K562 (cell line): ENCODE results near the gene CNOT1.

Source experiments
- JUN ChIP-seq, 2 experiments: sonication (generic) in 1 of 2; formaldehyde crosslinking in 1 of 2; IDR thresholded peaks; 2 replicates each; pipeline versions ENCODE4 v1.6.1 to v1.8.0; 2012 to 2022; ENCODE audit warnings: borderline replicate concordance in 2 of 2, mild to moderate bottlenecking in 2 of 2, improper control_type of control experiment in 1 of 2, low read depth in 1 of 2, low read length in 1 of 2, missing genetic modification reagents in 1 of 2
- POLR2A ChIP-seq: fragments of 450-650 bp; conservative IDR thresholded peaks from 2 replicates; pipeline ENCODE4 v1.6.1; 2016

- no peak for TF ChIP-seq POLR2A
- TF ChIP-seq JUN (IDR thresholded peaks at IDR 0.05; ENCODE audit: borderline replicate concordance, low read depth, low read length), result no peak
- no peak for TF ChIP-seq JUN (CRISPR knock-in tag; IDR thresholded peaks at IDR 0.05; ENCODE audit: borderline replicate concordance)
Observed at GRCh38 chr16:58574895-58575294, 54.7 kb downstream of the CNOT1 start.
